PC-9 (cell line): Measurements from ENCODE around the gene NAA38. TPM values are rescaled to one million over a fixed set of nuclear protein-coding genes. Genes with fewer than 3 reads are reported as not detected.

Experiments
- BruUV-seq: library from RNA; stranded (reverse); fragments of 400-500 nt; replicated peaks from 2 replicates; lab custom pipeline; 2021; lab: Mats Ljungman, UMichigan
- CTCF ChIA-PET: fragments of 300-600 bp; sonication (Branson Sonifier 250); formaldehyde crosslinking; loops from one replicate; lab custom pipeline; 2022; ENCODE audit warnings: antibody characterized with exemption; lab: Charles Lee
- POLR2A ChIA-PET: fragments of 300-600 bp; sonication (Branson Sonifier 250); formaldehyde crosslinking; loops from one replicate; lab custom pipeline; 2022; ENCODE audit warnings: antibody characterized with exemption; ENCODE audit not compliant: unreplicated experiment; lab: Charles Lee
- DNase-seq, 2 experiments: peaks; one replicate each; pipeline versions ENCODE4 v3.0.0 to v3.0.0-alpha.2; 2015 to 2022; ENCODE audit warnings: mixed read lengths in 1 of 2
- H2AFZ ChIP-seq: fragments of 200-600 bp; sonication (generic); 2 replicates; pipeline ENCODE4 v1.8.1; 2017; ENCODE audit warnings: antibody characterized with exemption
- H3F3A ChIP-seq: fragments of 200-600 bp; sonication (generic); 2 replicates; pipeline ENCODE4 v1.8.1; 2017; ENCODE audit warnings: antibody characterized with exemption, mild to moderate bottlenecking, low read depth; ENCODE audit not compliant: insufficient read depth
- H3K27ac ChIP-seq: fragments of 200-600 bp; sonication (generic); 2 replicates; pipeline ENCODE4 v1.6.1; 2016; ENCODE audit warnings: mixed run types
- H3K27me3 ChIP-seq: fragments of 200-600 bp; sonication (generic); 2 replicates; pipeline ENCODE4 v1.6.1; 2016; ENCODE audit warnings: low read depth, mixed run types; ENCODE audit not compliant: insufficient read depth
- H3K36me3 ChIP-seq: fragments of 200-600 bp; sonication (generic); 2 replicates; pipeline ENCODE4 v1.6.1; 2016; ENCODE audit warnings: low read depth, mixed run types
- H3K4me1 ChIP-seq: fragments of 200-600 bp; sonication (generic); replicated peaks from 2 replicates; pipeline ENCODE4 v1.6.1; 2016; ENCODE audit warnings: mixed run types; ENCODE audit not compliant: insufficient read depth
- H3K4me2 ChIP-seq: fragments of 200-600 bp; sonication (generic); 2 replicates; pipeline ENCODE4 v1.6.1; 2017; ENCODE audit warnings: mixed run types
- H3K4me3 ChIP-seq: fragments of 200-600 bp; sonication (generic); 2 replicates; pipeline ENCODE4 v1.6.1; 2016; ENCODE audit warnings: mixed run types
- H3K79me2 ChIP-seq: fragments of 200-600 bp; sonication (generic); 2 replicates; pipeline ENCODE4 v1.6.1; 2017; ENCODE audit warnings: low read depth, mixed run types
- H3K9me2 ChIP-seq: fragments of 200-600 bp; sonication (generic); 2 replicates; pipeline ENCODE4 v1.8.1; 2017; ENCODE audit warnings: mild to moderate bottlenecking; ENCODE audit not compliant: insufficient read depth
- H3K9me3 ChIP-seq: fragments of 200-600 bp; sonication (generic); 2 replicates; pipeline ENCODE4 v1.8.1; 2016; ENCODE audit warnings: low read depth; ENCODE audit not compliant: insufficient read depth
- H4K20me1 ChIP-seq: fragments of 200-600 bp; sonication (generic); 2 replicates; pipeline ENCODE4 v1.8.1; 2017; ENCODE audit not compliant: insufficient read depth
- CTCF ChIP-seq: fragments of 200-600 bp; sonication (generic); conservative IDR thresholded peaks from 2 replicates; pipeline ENCODE4 v1.6.1; 2017; ENCODE audit warnings: mixed run types, antibody characterized with exemption, mild to moderate bottlenecking, moderate library complexity
- EZH2 ChIP-seq: fragments of 200-600 bp; sonication (generic); IDR thresholded peaks from 2 replicates; pipeline ENCODE4 v1.8.0; 2017; ENCODE audit warnings: antibody characterized with exemption, low read depth
- intact Hi-C: fragments of 100-400 bp; cut with micrococcal nuclease; formaldehyde crosslinking; loops from one replicate; pipeline ENCODE4 v1.10.0; 2022; ENCODE audit not compliant: unreplicated experiment
- total RNA-seq: library from RNA; stranded (reverse); gene quantifications from 2 replicates; pipeline ENCODE4 v1.2.3, GENCODE V29; 2021

NAA38 gene
- total RNA-seq, 1 experiment from 2014 or later: 159 TPM

DNA sequence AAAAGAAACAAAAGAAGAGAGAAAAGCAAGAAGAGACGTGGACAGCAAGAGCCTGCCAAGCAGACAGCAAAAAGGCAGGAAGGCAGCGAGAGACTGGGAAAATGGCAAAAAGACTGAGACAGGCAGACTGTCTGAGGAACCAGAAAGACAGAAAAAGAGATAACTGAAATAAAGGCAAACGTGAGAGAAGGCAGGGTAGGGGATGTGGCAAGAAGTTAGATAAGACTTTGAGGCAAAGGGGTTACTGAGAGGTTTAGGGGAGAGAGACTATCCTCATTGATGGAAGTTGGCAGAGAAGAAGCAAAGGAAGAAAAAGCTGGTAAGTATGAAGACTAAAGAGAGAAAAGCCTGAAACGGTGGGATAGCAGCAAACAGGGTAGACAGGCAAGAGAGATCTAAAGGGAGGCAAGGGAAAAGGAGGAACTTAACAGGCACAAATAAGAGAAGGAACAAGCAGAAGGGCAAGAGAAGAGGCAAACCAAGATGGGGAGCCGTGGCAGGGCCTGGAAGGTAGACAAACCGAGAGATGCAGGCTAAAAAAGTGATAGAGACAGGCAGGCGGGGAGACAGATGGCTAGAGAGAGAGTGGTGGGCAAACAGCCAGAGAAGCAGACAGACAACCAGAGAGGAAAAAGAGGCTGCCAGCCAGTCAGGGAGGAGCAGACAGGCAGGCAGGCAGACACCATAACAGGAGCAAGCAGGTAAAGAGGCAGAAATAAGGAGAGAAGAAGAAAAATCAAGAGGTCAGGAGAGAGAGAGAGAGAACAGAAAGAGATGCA lies 24.1 kb upstream of the NAA38 start:
- Histone ChIP-seq H3K36me3 (no peaks in the 10 kb centered on the region), H2AFZ (no peak overlapping the region), H3K79me2 (peaks cover 10% of the 10 kb centered on the region), H3F3A (peaks cover 5% of the 10 kb centered on the region; the same call in 1 of the 2 replicates), H3K4me3 (no peak overlapping the region), H3K9me3 (no peaks in the 10 kb centered on the region), H3K4me1 (peaks cover 10% of the 10 kb centered on the region; the same call in 1 of the 2 replicates), H3K27ac (no peak overlapping the region), H3K9me2 (no peaks in the 10 kb centered on the region), H4K20me1 (no peaks in the 10 kb centered on the region), H3K4me2 (no peak overlapping the region), H3K27me3 (no peaks in the 10 kb centered on the region)
- TF ChIP-seq CTCF: no peak
- TF ChIP-seq EZH2: no peak
- CTCF ChIA-PET: no interaction called here
- intact Hi-C loops: loop anchor here (10.0 kb wide), 1 partner anchor 297 kb away; the partner anchor contains the start of gene MPDU1
- no peak for DNase-seq
- POLR2A ChIA-PET: no interaction called here
- no TSS peak for BruUV-seq

DNA sequence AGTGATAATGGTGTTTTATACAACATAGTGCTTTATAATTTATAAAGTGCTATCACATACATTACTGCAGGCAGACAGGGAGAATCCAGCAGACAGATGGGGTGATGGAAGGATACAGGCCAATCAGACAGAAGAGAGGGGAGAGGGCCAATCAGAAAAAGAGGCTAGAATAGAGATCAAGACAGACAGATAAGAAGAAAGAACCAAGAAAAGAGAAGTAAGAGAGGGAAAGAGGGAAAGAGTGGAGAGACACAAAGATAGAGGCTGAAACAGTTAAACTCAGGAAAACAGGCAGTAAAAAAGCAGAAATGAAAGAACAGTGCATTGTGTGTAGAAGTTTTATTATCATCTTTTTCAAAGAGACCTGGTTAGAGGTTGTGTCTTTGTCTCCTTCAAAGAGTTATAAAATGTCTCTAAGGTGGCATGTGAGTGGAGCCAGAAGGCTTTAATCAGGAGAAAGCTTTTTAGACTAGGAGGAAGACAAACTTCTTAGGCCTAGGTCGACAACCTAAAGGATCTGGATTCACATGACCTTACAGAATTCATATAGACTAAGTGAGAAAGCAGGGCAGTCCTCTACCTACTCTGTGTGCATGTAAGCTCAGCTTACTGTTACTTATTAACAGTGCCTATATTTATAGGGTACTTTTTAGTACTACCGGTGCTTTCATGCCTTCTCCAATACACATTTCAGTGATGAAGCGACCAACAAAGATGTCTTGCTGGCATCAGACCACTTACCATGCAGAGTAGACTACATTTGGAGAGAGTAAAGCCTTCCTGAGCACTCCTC lies 22.9 kb upstream of the NAA38 start:
- no peaks in the 10 kb centered on the region for H3K9me2 ChIP-seq
- no peak for TF ChIP-seq EZH2
- no peak for TF ChIP-seq CTCF
- no peak overlapping the region for H3K4me2 ChIP-seq
- no peaks in the 10 kb centered on the region for H3K27me3 ChIP-seq
- no peaks in the 10 kb centered on the region for H3F3A ChIP-seq
- no peaks in the 10 kb centered on the region for H3K79me2 ChIP-seq
- intact Hi-C loops: loop anchor here (10.0 kb wide), 1 partner anchor 295 kb away; the partner anchor contains the start of gene MPDU1
- H3K4me1 ChIP-seq: peaks cover 10% of the 10 kb centered on the region; the same call in 1 of the 2 replicates
- POLR2A ChIA-PET: no interaction called here
- CTCF ChIA-PET: no interaction called here
- H3K36me3 ChIP-seq: no peaks in the 10 kb centered on the region
- H4K20me1 ChIP-seq: no peaks in the 10 kb centered on the region
- no peak for DNase-seq
- no peak overlapping the region for H3K4me3 ChIP-seq
- BruUV-seq: no TSS peak
- H3K27ac ChIP-seq: no peak overlapping the region
- H3K9me3 ChIP-seq: no peaks in the 10 kb centered on the region
- H2AFZ ChIP-seq: no peak overlapping the region

GRCh38 chr17:7878234-7878633 lies 20.9 kb upstream of the NAA38 start:
- H3F3A ChIP-seq: no peaks in the 10 kb centered on the region
- H2AFZ ChIP-seq: no peak overlapping the region
- no peaks in the 10 kb centered on the region for H3K79me2 ChIP-seq
- H3K4me2 ChIP-seq: no peak overlapping the region
- no TSS peak for BruUV-seq
- H3K27ac ChIP-seq: no peak overlapping the region
- intact Hi-C loops: no loop called here
- H3K9me3 ChIP-seq: no peaks in the 10 kb centered on the region
- ChIA-PET CTCF (no interaction called here), POLR2A (interaction anchor here (0.6 kb wide), 1 partner anchor 251 kb away, joined by 5 read pairs; the partner anchor contains the start of gene SAT2)
- H3K4me1 ChIP-seq: peaks cover 3% of the 10 kb centered on the region; the same call in 1 of the 2 replicates
- H3K36me3 ChIP-seq: no peaks in the 10 kb centered on the region
- DNase-seq: no peak
- no peaks in the 10 kb centered on the region for H3K27me3 ChIP-seq
- no peaks in the 10 kb centered on the region for H3K9me2 ChIP-seq
- H3K4me3 ChIP-seq: no peak overlapping the region
- H4K20me1 ChIP-seq: no peaks in the 10 kb centered on the region
- TF ChIP-seq EZH2 (no peak), CTCF (no peak)
